HG03521 (cell line): ENCODE data around the gene GDF9.

ENCODE experiments used
- ATAC-seq: cut with Tn5 transposase; IDR thresholded peaks from one replicate; pipeline ENCODE4 v1.9.1; 2021; ENCODE audit warnings: mild to moderate bottlenecking, moderate library complexity; ENCODE audit not compliant: unreplicated experiment

GDF9 gene

GRCh38 chr5:132822650-132823480 lies 43.4 kb downstream of the GDF9 start:
- no peak for ATAC-seq

GRCh38 chr5:132821791-132822190 lies 44.5 kb downstream of the GDF9 start:
- ATAC-seq: no peak

GRCh38 chr5:132821350-132821749 lies 44.9 kb downstream of the GDF9 start:
- ATAC-seq: no peak

GRCh38 chr5:132820162-132820754 lies 46.0 kb downstream of the GDF9 start:
- peak; percentile 84 for ATAC-seq

GRCh38 chr5:132819468-132819867 lies 46.8 kb downstream of the GDF9 start:
- ATAC-seq: no peak

- no peak for ATAC-seq
These were observed 49.3 kb downstream of the GDF9 start for GRCh38 chr5:132817011-132817410.

- no peak for ATAC-seq
These were observed 49.7 kb downstream of the GDF9 start for GRCh38 chr5:132816554-132816953.

GRCh38 chr5:132816083-132816482 lies 50.2 kb downstream of the GDF9 start:
- no peak for ATAC-seq

- no peak for ATAC-seq
These were observed 50.8 kb downstream of the GDF9 start for GRCh38 chr5:132815454-132815853.

- ATAC-seq: no peak
These were observed 51.6 kb downstream of the GDF9 start for GRCh38 chr5:132814503-132815294.

- ATAC-seq: no peak
These were observed 52.4 kb downstream of the GDF9 start for GRCh38 chr5:132813599-132814502.

GRCh38 chr5:132812781-132813598 lies 53.3 kb downstream of the GDF9 start, which contains the start of gene SOWAHA:
TSS of gene SOWAHA (plus strand) at chr5:132813302. CDS start at chr5:132813622, 320 bp downstream.
- no peak for ATAC-seq

GRCh38 chr5:132812123-132812765 lies 54.0 kb downstream of the GDF9 start:
- ATAC-seq: no peak
